IPS-18a (cell line): ENCODE results near the gene DAND5.
A peak's percentile ranks its signal among the peaks of the same experiment; 100 is the strongest.
"Not testable (repeated sequence)": the region's sequence is repeated elsewhere in the genome, so short reads cannot be mapped to it uniquely, and the experiment has no call there.

ENCODE experiments used
- H3K27ac ChIP-seq: one replicate; pipeline ENCODE4 v1.5.1; 2013; ENCODE audit warnings: low read length
- H3K27me3 ChIP-seq: one replicate; pipeline ENCODE4 v1.6.1; 2013; ENCODE audit warnings: mild to moderate bottlenecking, low read length; ENCODE audit not compliant: control insufficient read depth, insufficient read depth
- H3K36me3 ChIP-seq: one replicate; pipeline ENCODE4 v1.6.1; 2013; ENCODE audit warnings: low read depth, low read length; ENCODE audit not compliant: control insufficient read depth
- H3K4me1 ChIP-seq: one replicate; pipeline ENCODE4 v1.6.1; 2013; ENCODE audit warnings: low read depth, low read length; ENCODE audit not compliant: control insufficient read depth
- H3K4me3 ChIP-seq: one replicate; pipeline ENCODE4 v1.5.1; 2013; ENCODE audit warnings: low read length
- H3K9ac ChIP-seq: one replicate; pipeline ENCODE4 v1.6.1; 2013; ENCODE audit warnings: mild to moderate bottlenecking, low read length, moderate library complexity
- H3K9me3 ChIP-seq: one replicate; pipeline ENCODE4 v1.6.1; 2013; ENCODE audit warnings: low read depth, low read length; ENCODE audit not compliant: control insufficient read depth

The DAND5 gene

DNA sequence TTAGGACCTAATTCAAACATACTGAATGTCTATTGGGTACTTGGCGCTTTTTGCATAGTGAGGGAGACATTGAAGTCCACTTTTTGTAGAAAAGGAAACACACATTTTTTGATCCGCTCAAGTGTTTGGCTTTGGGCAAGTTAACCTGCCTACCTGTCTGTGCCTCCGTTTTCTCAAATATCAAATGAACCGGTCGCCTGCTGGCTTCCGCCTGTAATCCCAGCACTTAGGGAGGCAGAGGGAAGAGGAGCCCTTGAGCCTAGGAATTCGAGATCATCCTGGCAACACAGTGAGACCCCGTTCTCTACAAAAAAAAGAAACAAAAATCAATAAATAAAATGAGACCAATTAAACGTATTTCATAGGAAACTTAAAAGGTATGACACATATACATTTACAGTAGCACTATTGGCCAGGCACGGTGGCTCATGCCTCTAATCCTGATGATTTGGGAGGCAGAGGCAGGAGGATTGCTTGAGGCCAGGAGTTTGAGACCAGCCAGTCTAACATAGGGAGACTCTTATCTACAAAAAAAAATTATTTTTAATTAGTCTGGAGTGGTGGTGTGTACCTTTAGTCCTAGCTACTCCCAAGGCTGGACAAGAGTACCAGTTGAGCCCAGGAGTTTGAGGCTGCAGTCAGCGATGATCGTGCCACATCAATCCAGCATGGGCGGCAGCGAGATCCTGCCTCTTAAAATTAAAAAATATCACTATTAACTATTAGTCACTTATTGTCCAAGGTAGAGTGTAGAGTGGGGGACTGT is 22.5 kb upstream of the DAND5 start:
- Histone ChIP-seq H3K27me3 (no peaks in the 10 kb centered on the region), H3K4me3 (peak overlapping the region; percentile 95), H3K9ac (peak overlapping the region; percentile 92), H3K36me3 (peaks cover 67% of the 10 kb centered on the region), H3K9me3 (no peaks in the 10 kb centered on the region), H3K27ac (peak overlapping the region; percentile 71), H3K4me1 (peaks cover 5% of the 10 kb centered on the region)

DNA sequence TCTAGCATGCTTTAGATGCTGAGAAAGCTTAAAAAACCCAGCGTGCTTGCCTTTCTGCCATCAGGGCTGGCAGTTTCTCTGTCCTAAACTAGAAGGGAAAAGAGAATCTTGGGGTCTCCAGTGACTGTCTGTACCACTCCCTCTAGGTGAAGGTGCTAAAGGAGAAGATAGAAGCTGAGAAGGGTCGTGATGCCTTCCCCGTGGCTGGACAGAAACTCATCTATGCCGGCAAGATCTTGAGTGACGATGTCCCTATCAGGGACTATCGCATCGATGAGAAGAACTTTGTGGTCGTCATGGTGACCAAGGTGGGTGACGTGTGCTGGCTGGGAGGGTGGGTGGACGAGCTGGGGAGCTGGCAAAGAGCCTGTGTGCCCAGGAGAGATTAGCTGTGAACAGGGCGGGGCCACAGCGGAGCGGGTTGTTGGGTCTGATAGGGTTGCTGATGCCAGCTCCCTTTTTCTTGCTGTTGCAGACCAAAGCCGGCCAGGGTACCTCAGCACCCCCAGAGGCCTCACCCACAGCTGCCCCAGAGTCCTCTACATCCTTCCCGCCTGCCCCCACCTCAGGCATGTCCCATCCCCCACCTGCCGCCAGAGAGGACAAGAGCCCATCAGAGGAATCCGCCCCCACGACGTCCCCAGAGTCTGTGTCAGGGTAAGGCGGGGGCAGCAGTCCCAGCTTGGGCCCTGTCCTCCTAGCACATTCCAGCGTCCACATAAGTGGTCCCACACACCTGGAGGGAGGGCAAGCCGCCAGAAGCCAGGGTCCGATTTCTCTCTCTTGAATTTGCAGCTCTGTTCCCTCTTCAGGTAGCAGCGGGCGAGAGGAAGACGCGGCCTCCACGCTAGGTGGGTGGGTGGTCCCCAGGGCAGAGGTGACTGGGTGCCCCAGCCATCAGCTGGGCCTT is 21.4 kb upstream of the DAND5 start:
- no peaks in the 10 kb centered on the region for H3K9me3 ChIP-seq
- H3K27me3 ChIP-seq = no peaks in the 10 kb centered on the region
- H3K9ac ChIP-seq = no peak overlapping the region
- no peak overlapping the region for H3K27ac ChIP-seq
- H3K36me3 ChIP-seq = peaks cover 66% of the 10 kb centered on the region
- no peak overlapping the region for H3K4me3 ChIP-seq
- peaks cover 10% of the 10 kb centered on the region for H3K4me1 ChIP-seq

- no peaks in the 10 kb centered on the region for H3K27me3 ChIP-seq
- peaks cover 10% of the 10 kb centered on the region for H3K4me1 ChIP-seq
- H3K36me3 ChIP-seq = peaks cover 65% of the 10 kb centered on the region
- H3K9ac ChIP-seq = no peak overlapping the region
- no peaks in the 10 kb centered on the region for H3K9me3 ChIP-seq
- no peak overlapping the region for H3K4me3 ChIP-seq
- H3K27ac ChIP-seq = no peak overlapping the region
Measured at GRCh38 chr19:12948612-12949362, 20.6 kb upstream of the DAND5 start.

DNA sequence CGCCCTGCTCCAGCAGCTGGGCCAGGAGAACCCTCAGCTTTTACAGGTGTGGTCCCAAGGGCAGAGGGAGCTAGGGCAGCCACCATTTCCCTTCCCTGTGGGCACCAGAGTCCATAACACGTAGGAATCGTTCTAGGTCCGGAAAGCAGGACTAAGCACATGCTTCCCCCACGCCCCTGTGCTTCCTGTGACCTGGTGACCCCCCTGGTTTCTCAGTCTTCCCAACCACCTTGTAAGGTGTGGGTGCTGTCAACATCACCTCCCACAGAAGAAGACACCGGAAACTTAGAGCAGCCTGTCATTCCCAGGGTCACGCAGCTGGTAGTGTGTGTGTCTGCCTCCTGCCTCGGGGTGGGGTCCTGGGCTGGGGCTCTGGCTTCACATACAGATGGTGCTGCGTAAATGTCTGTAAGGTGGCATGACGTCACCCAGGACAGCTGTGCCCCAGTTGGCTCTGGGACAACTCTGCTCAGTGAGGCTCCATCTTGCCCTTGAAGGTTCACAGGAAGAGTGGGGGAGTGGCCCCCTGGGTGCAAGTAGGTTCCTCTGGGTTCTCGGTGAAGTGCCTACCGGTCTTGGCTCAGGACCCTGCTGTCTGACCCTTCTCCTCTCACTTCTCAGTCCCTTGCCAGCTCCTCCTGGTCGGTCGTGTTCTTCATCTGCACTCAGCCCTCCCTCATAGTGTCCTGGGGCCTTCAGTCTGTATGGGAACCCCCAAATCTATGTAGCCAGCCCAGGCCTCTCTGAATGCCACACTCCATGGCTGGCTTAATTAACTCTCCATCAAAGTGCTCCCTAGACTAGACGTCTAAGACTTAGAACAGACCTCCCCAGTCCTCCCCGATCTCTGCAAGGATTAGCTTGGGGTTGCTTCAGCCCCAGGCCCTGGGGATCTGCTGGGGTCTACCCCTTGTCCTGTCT is 19.8 kb upstream of the DAND5 start:
- H3K27ac ChIP-seq = no peak overlapping the region
- H3K4me1 ChIP-seq = peaks cover 10% of the 10 kb centered on the region
- no peak overlapping the region for H3K9ac ChIP-seq
- H3K36me3 ChIP-seq = peaks cover 65% of the 10 kb centered on the region
- no peak overlapping the region for H3K4me3 ChIP-seq
- H3K27me3 ChIP-seq = no peaks in the 10 kb centered on the region
- H3K9me3 ChIP-seq = no peaks in the 10 kb centered on the region

- H3K4me3 ChIP-seq, H3K4me1 ChIP-seq, H3K9ac ChIP-seq, H3K27me3 ChIP-seq, H3K9me3 ChIP-seq, H3K27ac ChIP-seq: not testable (repeated sequence)
- peaks cover 66% of the 10 kb centered on the region for H3K36me3 ChIP-seq
Measured at GRCh38 chr19:12952050-12952449, 17.3 kb upstream of the DAND5 start.

DNA sequence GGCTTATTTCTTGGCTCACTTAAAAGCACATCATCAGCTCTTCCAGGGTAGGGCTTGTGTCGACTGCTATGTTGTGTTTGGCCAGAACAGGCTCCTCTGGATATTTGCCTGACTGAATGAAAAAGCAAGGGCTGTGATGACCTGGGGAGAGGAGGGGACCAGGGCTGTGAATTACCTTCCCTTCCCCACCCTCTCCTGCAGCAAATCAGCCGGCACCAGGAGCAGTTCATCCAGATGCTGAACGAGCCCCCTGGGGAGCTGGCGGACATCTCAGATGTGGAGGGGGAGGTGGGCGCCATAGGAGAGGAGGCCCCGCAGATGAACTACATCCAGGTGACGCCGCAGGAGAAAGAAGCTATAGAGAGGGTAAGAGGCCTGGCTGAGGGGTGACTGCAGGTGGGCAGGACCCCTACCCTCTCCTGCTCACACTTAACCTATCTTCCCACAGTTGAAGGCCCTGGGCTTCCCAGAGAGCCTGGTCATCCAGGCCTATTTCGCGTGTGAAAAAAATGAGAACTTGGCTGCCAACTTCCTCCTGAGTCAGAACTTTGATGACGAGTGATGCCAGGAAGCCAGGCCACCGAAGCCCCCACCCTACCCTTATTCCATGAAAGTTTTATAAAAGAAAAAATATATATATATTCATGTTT is 16.8 kb upstream of the DAND5 start:
- H3K9ac ChIP-seq = no peak overlapping the region
- H3K4me1 ChIP-seq = peaks cover 9% of the 10 kb centered on the region
- H3K36me3 ChIP-seq = peaks cover 65% of the 10 kb centered on the region
- no peaks in the 10 kb centered on the region for H3K9me3 ChIP-seq
- no peak overlapping the region for H3K27ac ChIP-seq
- no peaks in the 10 kb centered on the region for H3K27me3 ChIP-seq
- no peak overlapping the region for H3K4me3 ChIP-seq

DNA sequence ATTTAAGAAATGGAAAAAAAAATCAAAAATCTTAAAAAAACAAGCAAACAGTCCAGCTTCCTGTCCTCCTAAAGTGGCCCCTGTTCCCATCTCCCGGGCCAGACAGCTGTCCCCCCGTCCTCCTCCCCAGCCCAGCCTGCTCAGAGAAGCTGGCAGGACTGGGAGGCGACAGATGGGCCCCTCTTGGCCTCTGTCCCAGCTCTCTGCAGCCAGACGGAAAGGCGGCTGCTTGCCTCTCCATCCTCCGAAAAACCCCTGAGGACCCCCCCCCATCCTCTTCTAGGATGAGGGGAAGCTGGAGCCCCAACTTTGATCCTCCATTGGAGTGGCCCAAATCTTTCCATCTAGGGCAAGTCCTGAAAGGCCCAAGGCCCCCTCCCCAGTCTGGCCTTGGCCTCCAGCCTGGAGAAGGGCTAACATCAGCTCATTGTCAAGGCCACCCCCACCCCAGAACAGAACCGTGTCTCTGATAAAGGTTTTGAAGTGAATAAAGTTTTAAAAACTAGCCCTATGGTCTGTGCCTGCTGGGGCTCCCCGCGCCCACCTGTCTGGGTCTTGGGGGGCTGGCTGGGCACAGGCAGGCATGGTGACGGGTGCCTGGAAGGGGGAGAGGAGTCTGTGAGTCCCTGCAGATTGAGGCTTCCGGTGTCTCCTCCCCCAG is 16.1 kb upstream of the DAND5 start:
- Histone ChIP-seq H3K27ac (no peak overlapping the region), H3K9me3 (no peaks in the 10 kb centered on the region), H3K4me3 (no peak overlapping the region), H3K4me1 (peaks cover 9% of the 10 kb centered on the region), H3K9ac (no peak overlapping the region), H3K27me3 (no peaks in the 10 kb centered on the region), H3K36me3 (peaks cover 58% of the 10 kb centered on the region)

DNA sequence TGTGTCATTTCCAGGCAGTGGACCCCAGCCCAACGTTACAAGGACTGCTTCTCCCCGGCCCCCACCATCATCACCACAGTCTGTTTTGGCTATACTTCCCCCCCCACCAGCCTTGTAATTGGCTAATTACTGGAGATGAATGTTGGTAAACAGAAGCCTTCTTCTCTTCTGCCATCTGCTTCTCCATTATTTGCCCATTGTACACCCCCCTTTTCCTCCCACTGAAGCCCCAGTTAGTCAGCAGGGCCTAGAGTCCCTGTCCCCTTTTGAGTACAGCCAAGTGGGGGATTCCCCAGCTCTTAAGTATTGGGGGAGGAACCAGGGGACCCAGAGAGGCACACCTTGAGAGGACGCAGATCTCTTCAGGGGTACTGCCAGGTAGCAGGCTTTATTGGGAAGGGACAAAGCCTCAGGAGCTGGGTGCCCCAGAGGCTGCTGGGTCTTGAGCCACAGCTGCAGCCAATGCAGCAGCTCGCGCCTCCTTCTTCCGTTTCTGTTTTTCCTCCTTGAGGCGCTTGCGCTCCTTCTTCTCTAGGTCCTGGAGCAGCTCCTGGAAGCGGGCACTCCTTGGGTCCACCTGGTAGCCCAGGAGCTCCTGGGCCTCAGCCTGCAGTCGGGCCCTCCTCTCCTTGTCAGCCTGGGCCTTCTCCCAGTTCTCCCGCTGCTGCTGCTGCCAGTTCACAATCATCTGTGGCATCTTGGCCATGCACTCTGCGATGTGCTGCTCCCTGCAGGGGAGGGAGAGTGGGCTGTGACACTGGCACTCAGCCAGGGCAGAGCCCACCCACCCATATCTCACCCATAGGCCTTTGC is 15.4 kb upstream of the DAND5 start:
- no peaks in the 10 kb centered on the region for H3K27me3 ChIP-seq
- H3K4me3 ChIP-seq = no peak overlapping the region
- no peak overlapping the region for H3K9ac ChIP-seq
- peaks cover 9% of the 10 kb centered on the region for H3K4me1 ChIP-seq
- no peaks in the 10 kb centered on the region for H3K9me3 ChIP-seq
- H3K36me3 ChIP-seq = peaks cover 51% of the 10 kb centered on the region
- H3K27ac ChIP-seq = no peak overlapping the region

DNA sequence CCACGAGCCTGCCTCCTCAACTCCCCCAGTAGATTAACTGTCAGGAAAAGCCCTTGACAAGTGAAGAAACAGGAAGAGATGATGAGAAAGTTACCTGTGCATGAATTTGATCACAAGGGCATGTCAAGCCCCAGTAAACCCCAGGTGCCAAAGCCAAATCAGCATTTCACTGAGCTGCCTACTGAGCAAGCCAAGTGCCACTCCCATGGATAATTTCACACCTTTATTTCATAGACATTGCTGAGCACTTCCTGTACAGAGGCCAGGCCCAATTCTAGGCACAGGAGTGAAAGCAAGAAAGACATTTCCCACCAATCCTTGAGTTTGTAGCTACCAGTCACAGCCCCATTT is 14.8 kb upstream of the DAND5 start:
- Histone ChIP-seq H3K36me3 (peaks cover 45% of the 10 kb centered on the region), H3K4me3 (no peak overlapping the region), H3K4me1 (peaks cover 9% of the 10 kb centered on the region), H3K27ac (no peak overlapping the region), H3K27me3 (no peaks in the 10 kb centered on the region), H3K9me3 (no peaks in the 10 kb centered on the region), H3K9ac (no peak overlapping the region)
